ENCODE measurements around the gene STOML3.

DNA sequence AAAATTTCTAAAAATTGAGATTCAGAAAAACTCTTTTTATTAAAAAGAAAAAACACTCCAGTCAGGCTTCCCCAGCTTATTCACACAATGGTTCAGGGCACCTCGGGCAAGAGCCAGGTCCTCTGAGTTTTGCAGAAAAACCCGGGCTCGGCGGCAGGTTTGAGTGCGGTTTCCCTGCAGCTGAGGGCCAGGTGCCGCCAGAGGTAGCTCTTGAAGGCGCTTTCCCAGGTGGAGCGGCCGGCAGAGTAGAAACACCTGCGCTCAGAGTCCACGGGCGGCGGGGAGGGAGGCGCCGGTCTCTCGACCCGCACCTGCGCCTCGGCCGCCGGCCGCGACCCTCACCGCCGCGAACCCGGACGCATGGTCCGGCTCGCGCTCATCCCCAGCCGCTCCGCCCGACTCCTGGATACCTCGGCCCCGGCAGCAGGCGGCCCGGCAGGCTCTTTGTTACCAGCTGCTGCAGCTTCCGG, 46.8 kb upstream of the STOML3 start:
- TF ChIP-seq, protein P1, sequence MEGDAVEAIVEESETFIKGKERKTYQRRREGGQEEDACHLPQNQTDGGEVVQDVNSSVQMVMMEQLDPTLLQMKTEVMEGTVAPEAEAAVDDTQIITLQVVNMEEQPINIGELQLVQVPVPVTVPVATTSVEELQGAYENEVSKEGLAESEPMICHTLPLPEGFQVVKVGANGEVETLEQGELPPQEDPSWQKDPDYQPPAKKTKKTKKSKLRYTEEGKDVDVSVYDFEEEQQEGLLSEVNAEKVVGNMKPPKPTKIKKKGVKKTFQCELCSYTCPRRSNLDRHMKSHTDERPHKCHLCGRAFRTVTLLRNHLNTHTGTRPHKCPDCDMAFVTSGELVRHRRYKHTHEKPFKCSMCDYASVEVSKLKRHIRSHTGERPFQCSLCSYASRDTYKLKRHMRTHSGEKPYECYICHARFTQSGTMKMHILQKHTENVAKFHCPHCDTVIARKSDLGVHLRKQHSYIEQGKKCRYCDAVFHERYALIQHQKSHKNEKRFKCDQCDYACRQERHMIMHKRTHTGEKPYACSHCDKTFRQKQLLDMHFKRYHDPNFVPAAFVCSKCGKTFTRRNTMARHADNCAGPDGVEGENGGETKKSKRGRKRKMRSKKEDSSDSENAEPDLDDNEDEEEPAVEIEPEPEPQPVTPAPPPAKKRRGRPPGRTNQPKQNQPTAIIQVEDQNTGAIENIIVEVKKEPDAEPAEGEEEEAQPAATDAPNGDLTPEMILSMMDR (IDR thresholded peaks at IDR 0.05; ENCODE audit: low read length), result no peak
- TF ChIP-seq EZH2 (IDR thresholded peaks at IDR 0.05; ENCODE audit: borderline replicate concordance, low read length), result no peak

Data from OCI-LY1 (cell line).